ENCODE results near the gene SEMA4G. TPM values are rescaled to one million over a fixed set of nuclear protein-coding genes. Genes with fewer than 3 reads are reported as not detected.

SEMA4G gene
- total RNA-seq, 4 donors from 2014 or later, result 0.66 to 2.5 (median 1.4) TPM

- Histone ChIP-seq H3K27ac (replicated peaks in 1 of 4) (peak overlapping the region; percentile 42 to 72 (median 58)), H3K4me3 (peak overlapping the region in 1 of 4 donors; percentile 5), H3K27me3 (peaks cover 0 to 22% (median 0%) of the 10 kb centered on the region in 4 donors), H3K36me3 (no peaks in the 10 kb centered on the region), H3K4me1 (peaks cover 32 to 47% (median 45%) of the 10 kb centered on the region in 4 donors), H3K9me3 (no peaks in the 10 kb centered on the region)
- no peak for DNase-seq (ENCODE audit: extremely low spot score)
- whole genome bisulfite sequencing, result 16% methylated on average over 14 of the region's 14 CpGs
- intact Hi-C loops (cut with DNase I), result loop anchor here (2.0 to 10.0 kb wide), 2 partner anchors 16 to 48 kb away; partner anchors contain the start of gene SEMA4G
- TF ChIP-seq EP300 (IDR thresholded peaks at IDR 0.05), result no peak
- TF ChIP-seq, protein P1, sequence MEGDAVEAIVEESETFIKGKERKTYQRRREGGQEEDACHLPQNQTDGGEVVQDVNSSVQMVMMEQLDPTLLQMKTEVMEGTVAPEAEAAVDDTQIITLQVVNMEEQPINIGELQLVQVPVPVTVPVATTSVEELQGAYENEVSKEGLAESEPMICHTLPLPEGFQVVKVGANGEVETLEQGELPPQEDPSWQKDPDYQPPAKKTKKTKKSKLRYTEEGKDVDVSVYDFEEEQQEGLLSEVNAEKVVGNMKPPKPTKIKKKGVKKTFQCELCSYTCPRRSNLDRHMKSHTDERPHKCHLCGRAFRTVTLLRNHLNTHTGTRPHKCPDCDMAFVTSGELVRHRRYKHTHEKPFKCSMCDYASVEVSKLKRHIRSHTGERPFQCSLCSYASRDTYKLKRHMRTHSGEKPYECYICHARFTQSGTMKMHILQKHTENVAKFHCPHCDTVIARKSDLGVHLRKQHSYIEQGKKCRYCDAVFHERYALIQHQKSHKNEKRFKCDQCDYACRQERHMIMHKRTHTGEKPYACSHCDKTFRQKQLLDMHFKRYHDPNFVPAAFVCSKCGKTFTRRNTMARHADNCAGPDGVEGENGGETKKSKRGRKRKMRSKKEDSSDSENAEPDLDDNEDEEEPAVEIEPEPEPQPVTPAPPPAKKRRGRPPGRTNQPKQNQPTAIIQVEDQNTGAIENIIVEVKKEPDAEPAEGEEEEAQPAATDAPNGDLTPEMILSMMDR (IDR thresholded peaks at IDR 0.05), result peak; percentile 88 to 94 (median 90)
- no peak for TF ChIP-seq POLR2A (IDR thresholded peaks at IDR 0.05; ENCODE audit: low read depth)
- peak; percentile 69 to 80 for TF ChIP-seq POLR2AphosphoS5 (IDR thresholded peaks at IDR 0.05)
These were observed 43.4 kb downstream of the SEMA4G start for GRCh38 chr10:101012525-101013364.

DNA sequence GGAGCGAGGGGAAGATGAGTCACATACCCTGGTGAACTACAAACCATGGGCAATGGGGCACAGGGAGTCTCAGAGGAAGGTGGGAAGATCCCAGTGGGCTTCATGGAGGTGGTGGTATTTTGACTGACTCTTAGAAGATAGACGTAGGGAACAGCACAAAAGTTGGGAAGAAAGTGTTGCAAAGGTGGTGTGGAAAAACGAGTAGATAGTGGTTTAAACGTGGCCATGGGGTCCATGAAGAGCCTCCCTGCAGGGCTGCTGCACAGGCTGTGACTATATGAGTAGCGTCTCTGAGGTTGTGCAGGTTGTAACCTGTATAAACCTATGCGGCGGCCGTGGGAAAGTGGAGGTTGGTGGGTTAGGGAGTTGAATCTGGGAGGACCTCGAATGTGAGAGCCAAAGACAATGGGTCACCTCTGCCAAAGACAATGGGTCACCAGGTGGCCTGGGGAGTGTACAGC, 44.1 kb downstream of the SEMA4G start:
- no peak for TF ChIP-seq POLR2AphosphoS5 (IDR thresholded peaks at IDR 0.05)
- no peak for TF ChIP-seq EP300 (IDR thresholded peaks at IDR 0.05)
- TF ChIP-seq, protein P1 (IDR thresholded peaks at IDR 0.05), result no peak
- TF ChIP-seq POLR2A (IDR thresholded peaks at IDR 0.05; ENCODE audit: low read depth), result no peak
- no peaks in the 10 kb centered on the region for H3K36me3 ChIP-seq
- H3K9me3 ChIP-seq, result no peaks in the 10 kb centered on the region
- H3K4me1 ChIP-seq, result peaks cover 28 to 45% (median 40%) of the 10 kb centered on the region in 4 donors
- H3K4me3 ChIP-seq, result peak overlapping the region in 1 of 4 donors; percentile 5
- intact Hi-C loops (cut with DNase I), result loop anchor here (2.0 to 10.0 kb wide), 2 partner anchors 17 to 49 kb away; partner anchors contain the start of gene SEMA4G
- peak overlapping the region; percentile 42 to 72 (median 58) for H3K27ac ChIP-seq (replicated peaks in 1 of 4)
- peaks cover 0 to 28% (median under 1%) of the 10 kb centered on the region in 4 donors for H3K27me3 ChIP-seq
- no peak for DNase-seq (ENCODE audit: extremely low spot score)
- WGBS, result 52% methylated on average over 9 of the region's 9 CpGs

GRCh38 chr10:101014230-101014884, 45.1 kb downstream of the SEMA4G start:
- H3K27ac ChIP-seq (replicated peaks in 1 of 4), result no peak overlapping the region
- intact Hi-C loops (cut with DNase I), result loop anchor here (10.0 kb wide), 1 partner anchor 50 kb away; the partner anchor contains the start of gene SEMA4G
- no peak for TF ChIP-seq POLR2A (IDR thresholded peaks at IDR 0.05; ENCODE audit: low read depth)
- TF ChIP-seq EP300 (IDR thresholded peaks at IDR 0.05), result no peak
- TF ChIP-seq, protein P1 (IDR thresholded peaks at IDR 0.05), result peak in 2 of 3 experiments; percentile 89 to 98
- peak in 1 of 2 donors; percentile 15 for TF ChIP-seq POLR2AphosphoS5 (IDR thresholded peaks at IDR 0.05)
- no peak for DNase-seq (ENCODE audit: extremely low spot score)
- H3K36me3 ChIP-seq, result no peaks in the 10 kb centered on the region
- no peaks in the 10 kb centered on the region for H3K9me3 ChIP-seq
- no peak overlapping the region for H3K4me3 ChIP-seq
- peaks cover 0 to 37% (median 3%) of the 10 kb centered on the region in 4 donors for H3K27me3 ChIP-seq
- peaks cover 32 to 44% (median 42%) of the 10 kb centered on the region in 4 donors for H3K4me1 ChIP-seq
- whole genome bisulfite sequencing, result 17% methylated on average over 10 of the region's 11 CpGs

GRCh38 chr10:101014966-101015581, 45.8 kb downstream of the SEMA4G start:
- Histone ChIP-seq H3K9me3 (no peaks in the 10 kb centered on the region), H3K27ac (replicated peaks in 1 of 4) (no peak overlapping the region), H3K4me1 (peaks cover 32 to 44% (median 42%) of the 10 kb centered on the region in 4 donors), H3K4me3 (no peak overlapping the region), H3K27me3 (peaks cover 0 to 41% (median 3%) of the 10 kb centered on the region in 4 donors), H3K36me3 (no peaks in the 10 kb centered on the region)
- WGBS, result 41% methylated on average over 4 of the region's 7 CpGs
- DNase-seq (ENCODE audit: extremely low spot score), result no peak
- intact Hi-C loops (cut with DNase I), result loop anchor here (10.0 kb wide), 1 partner anchor 50 kb away; the partner anchor contains the start of gene SEMA4G
- TF ChIP-seq POLR2A (IDR thresholded peaks at IDR 0.05; ENCODE audit: low read depth), result no peak
- no peak for TF ChIP-seq EP300 (IDR thresholded peaks at IDR 0.05)
- no peak for TF ChIP-seq POLR2AphosphoS5 (IDR thresholded peaks at IDR 0.05)
- TF ChIP-seq, protein P1 (IDR thresholded peaks at IDR 0.05), result no peak
